Skeletal muscle tissue (tissue), 4 donors: ENCODE data around the gene UQCR11. TPM values are rescaled to one million over a fixed set of nuclear protein-coding genes. Genes with fewer than 3 reads are reported as not detected.

Experiments used
- H3K27ac ChIP-seq: one replicate; pipeline ENCODE4 v1.7.0; 2013; ENCODE audit warnings: mild to moderate bottlenecking, low read depth, low read length, inconsistent platforms
- H3K27me3 ChIP-seq, 3 donors: one replicate each; pipeline ENCODE4 v1.7.0; 2013; ENCODE audit warnings: low read length in 3 of 3; ENCODE audit not compliant: control insufficient read depth in 3 of 3, insufficient read depth in 3 of 3
- H3K36me3 ChIP-seq, 3 donors: one replicate each; pipeline ENCODE4 v1.7.0; 2013; ENCODE audit warnings: low read length in 3 of 3; ENCODE audit not compliant: control insufficient read depth in 3 of 3, insufficient read depth in 3 of 3
- H3K4me1 ChIP-seq, 3 donors: one replicate each; pipeline ENCODE4 v1.7.0; 2013; ENCODE audit warnings: low read length in 3 of 3, mild to moderate bottlenecking in 3 of 3; ENCODE audit not compliant: control insufficient read depth in 3 of 3, insufficient read depth in 3 of 3
- H3K4me3 ChIP-seq, 3 donors: one replicate each; pipeline ENCODE4 v1.7.0; 2013; ENCODE audit warnings: low read length in 3 of 3
- H3K9ac ChIP-seq, 3 donors: one replicate each; pipeline ENCODE4 v1.7.0; 2013; ENCODE audit warnings: low read length in 3 of 3, mild to moderate bottlenecking in 3 of 3, moderate library complexity in 2 of 3, low read depth in 1 of 3
- H3K9me3 ChIP-seq, 3 donors: one replicate each; pipeline ENCODE4 v1.7.0; 2013; ENCODE audit warnings: low read length in 3 of 3; ENCODE audit not compliant: control insufficient read depth in 3 of 3
- total RNA-seq: library from RNA; depleted of rRNA; stranded (reverse); fragments of >200 nt; gene quantifications from one replicate; pipeline ENCODE4 v1.2.3, GENCODE V29; 2014
- donor health status: Osteomylitis.

Gene UQCR11
- total RNA-seq, 1 donor from 2014 or later: 82.5 TPM

DNA sequence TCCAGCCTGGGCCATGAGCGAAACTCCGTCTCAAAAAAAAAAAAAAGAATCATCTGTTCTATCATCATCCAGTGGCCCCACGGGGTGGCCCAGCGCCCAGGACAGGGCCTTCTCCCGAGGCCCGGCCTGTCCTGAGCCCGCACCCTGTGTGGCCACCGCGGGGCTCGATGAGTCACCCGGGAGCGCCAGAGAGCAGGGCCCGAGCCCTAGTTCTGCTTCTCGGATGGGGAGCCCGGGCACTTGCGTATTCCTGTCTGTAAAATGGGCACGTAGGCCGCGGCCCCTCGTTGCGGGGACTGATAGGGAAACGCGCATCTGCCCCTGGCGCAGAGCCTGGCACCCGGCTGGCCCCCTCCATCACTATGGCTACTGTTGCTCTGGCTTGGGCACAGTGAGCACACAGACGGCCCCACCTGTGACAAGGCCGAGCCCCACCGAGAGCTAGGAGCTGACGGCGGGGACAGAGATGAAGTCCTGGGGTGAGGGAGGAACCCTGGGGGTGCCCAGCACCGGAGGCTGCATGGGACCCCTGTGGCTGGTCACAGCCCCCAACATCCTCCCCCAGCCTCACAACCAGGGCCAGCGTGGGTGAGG, 21.3 kb upstream of the UQCR11 start:
- no peak overlapping the region for H3K4me3 ChIP-seq
- H3K36me3 ChIP-seq: peaks cover 0 to 9% (median 6%) of the 10 kb centered on the region in 3 donors
- H3K9ac ChIP-seq: no peak overlapping the region
- no peaks in the 10 kb centered on the region for H3K9me3 ChIP-seq
- H3K27ac ChIP-seq: no peak overlapping the region
- H3K4me1 ChIP-seq: no peaks in the 10 kb centered on the region
- H3K27me3 ChIP-seq: no peaks in the 10 kb centered on the region

GRCh38 chr19:1624458-1624857, 19.2 kb upstream of the UQCR11 start:
- H3K36me3 ChIP-seq: peaks cover 3 to 16% (median 9%) of the 10 kb centered on the region in 3 donors
- no peak overlapping the region for H3K9ac ChIP-seq
- H3K27ac ChIP-seq: no peak overlapping the region
- no peaks in the 10 kb centered on the region for H3K4me1 ChIP-seq
- no peak overlapping the region for H3K4me3 ChIP-seq
- no peaks in the 10 kb centered on the region for H3K9me3 ChIP-seq
- no peaks in the 10 kb centered on the region for H3K27me3 ChIP-seq

DNA sequence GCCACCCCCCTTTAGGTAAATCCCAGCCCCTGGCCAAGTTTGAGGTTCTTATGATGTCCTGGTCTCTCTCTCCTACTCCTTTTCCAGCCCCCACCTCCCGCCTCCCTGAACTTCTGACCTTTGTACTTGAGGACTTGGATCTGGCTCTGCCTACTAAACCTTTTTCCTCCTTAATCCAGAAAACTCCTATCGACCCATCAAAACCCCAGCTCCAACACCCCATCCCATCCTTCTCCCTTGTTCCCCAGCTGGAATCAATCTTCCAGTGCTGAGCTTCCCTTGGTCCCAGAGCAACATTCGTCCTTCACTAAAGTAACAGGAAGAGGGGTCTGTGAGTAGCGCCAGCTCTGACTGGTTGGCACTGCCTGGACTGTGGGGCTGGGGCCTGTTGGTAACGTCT, 17.3 kb upstream of the UQCR11 start:
- H3K4me3 ChIP-seq: no peak overlapping the region
- H3K4me1 ChIP-seq: no peaks in the 10 kb centered on the region
- peaks cover 3 to 16% (median 11%) of the 10 kb centered on the region in 3 donors for H3K36me3 ChIP-seq
- no peak overlapping the region for H3K9ac ChIP-seq
- no peaks in the 10 kb centered on the region for H3K9me3 ChIP-seq
- H3K27me3 ChIP-seq: no peaks in the 10 kb centered on the region
- no peak overlapping the region for H3K27ac ChIP-seq

DNA sequence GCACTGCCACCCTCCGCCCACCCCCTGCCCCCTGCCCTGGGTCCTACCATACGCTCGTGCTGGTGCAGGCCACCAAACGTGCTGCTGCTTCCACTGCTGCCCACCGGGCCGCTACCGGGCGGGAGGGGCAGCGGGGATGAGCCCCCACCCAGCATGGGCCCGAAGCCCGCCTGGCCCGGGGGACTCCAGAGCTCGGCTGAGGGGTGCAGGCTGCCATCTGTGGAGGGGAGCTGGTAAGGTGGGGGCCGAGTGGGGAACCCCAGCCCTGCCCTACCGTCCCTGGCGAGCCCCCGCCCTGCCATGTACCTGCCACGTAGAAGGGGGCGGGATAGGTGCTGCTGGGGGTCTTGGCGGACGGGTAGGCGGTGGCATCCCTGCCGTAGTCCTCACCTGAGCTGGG, 16.7 kb upstream of the UQCR11 start:
- no peaks in the 10 kb centered on the region for H3K9me3 ChIP-seq
- no peaks in the 10 kb centered on the region for H3K4me1 ChIP-seq
- no peak overlapping the region for H3K9ac ChIP-seq
- no peaks in the 10 kb centered on the region for H3K27me3 ChIP-seq
- peaks cover 3 to 17% (median 11%) of the 10 kb centered on the region in 3 donors for H3K36me3 ChIP-seq
- H3K27ac ChIP-seq: no peak overlapping the region
- H3K4me3 ChIP-seq: no peak overlapping the region

DNA sequence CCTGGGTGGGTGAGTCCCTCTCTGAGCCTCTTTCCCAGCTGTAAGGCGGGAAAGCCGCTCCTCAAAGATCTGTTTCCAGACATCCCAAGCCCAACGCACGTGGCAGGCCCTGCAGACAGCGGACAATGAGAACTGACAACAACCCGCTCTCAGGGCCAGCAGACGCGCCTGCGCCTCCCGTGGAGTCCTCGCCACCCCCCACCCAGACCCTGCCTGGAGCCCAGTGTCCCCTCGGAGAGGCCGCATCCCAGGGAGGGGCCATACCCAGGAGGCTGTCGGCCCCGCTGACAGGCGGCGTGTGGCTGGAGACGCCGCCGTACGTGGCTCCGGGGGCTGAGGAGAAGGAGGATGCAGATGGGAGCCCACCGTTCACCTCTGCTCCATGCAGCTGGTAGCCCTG, 16.3 kb upstream of the UQCR11 start:
- Histone ChIP-seq H3K27ac (no peak overlapping the region), H3K4me3 (no peak overlapping the region), H3K9ac (no peak overlapping the region), H3K9me3 (no peaks in the 10 kb centered on the region), H3K27me3 (no peaks in the 10 kb centered on the region), H3K36me3 (peaks cover 3 to 19% (median 11%) of the 10 kb centered on the region in 3 donors), H3K4me1 (no peaks in the 10 kb centered on the region)

- H3K27ac ChIP-seq: no peak overlapping the region
- H3K4me3 ChIP-seq: no peak overlapping the region
- peaks cover 3 to 19% (median 11%) of the 10 kb centered on the region in 3 donors for H3K36me3 ChIP-seq
- no peak overlapping the region for H3K9ac ChIP-seq
- H3K4me1 ChIP-seq: no peaks in the 10 kb centered on the region
- H3K9me3 ChIP-seq: no peaks in the 10 kb centered on the region
- no peaks in the 10 kb centered on the region for H3K27me3 ChIP-seq
Observed at GRCh38 chr19:1621021-1621420, 15.8 kb upstream of the UQCR11 start.

- no peaks in the 10 kb centered on the region for H3K27me3 ChIP-seq
- no peak overlapping the region for H3K27ac ChIP-seq
- H3K36me3 ChIP-seq: peaks cover 3 to 24% (median 11%) of the 10 kb centered on the region in 3 donors
- no peaks in the 10 kb centered on the region for H3K4me1 ChIP-seq
- no peaks in the 10 kb centered on the region for H3K9me3 ChIP-seq
- no peak overlapping the region for H3K9ac ChIP-seq
- H3K4me3 ChIP-seq: no peak overlapping the region
Observed at GRCh38 chr19:1620502-1620901, 15.2 kb upstream of the UQCR11 start.

DNA sequence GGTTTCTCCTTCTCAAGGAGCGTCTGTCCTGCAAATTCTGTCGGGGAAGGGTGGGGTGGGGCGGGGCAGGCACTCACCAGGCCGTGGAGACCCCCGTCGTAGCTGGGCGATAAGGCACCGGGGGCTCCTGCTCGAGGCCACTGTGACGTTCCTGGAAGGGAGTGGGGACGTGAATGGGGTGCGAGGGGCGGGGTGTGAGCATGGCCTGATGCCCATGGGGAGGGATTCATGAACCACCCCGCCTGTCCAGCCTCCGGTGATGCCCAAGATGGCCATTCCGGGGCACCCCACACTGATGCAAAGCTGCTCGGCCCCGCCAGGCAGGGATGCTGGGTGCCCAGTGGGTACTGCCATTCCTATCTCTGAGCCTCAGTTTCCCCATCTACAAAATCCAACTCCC, 14.4 kb upstream of the UQCR11 start:
- Histone ChIP-seq H3K27me3 (no peaks in the 10 kb centered on the region), H3K4me1 (no peaks in the 10 kb centered on the region), H3K27ac (no peak overlapping the region), H3K36me3 (peaks cover 9 to 31% (median 18%) of the 10 kb centered on the region in 3 donors), H3K4me3 (no peak overlapping the region), H3K9me3 (no peaks in the 10 kb centered on the region), H3K9ac (no peak overlapping the region)

GRCh38 chr19:1619094-1619439, 13.8 kb upstream of the UQCR11 start:
- no peaks in the 10 kb centered on the region for H3K9me3 ChIP-seq
- H3K4me3 ChIP-seq: no peak overlapping the region
- no peaks in the 10 kb centered on the region for H3K27me3 ChIP-seq
- H3K9ac ChIP-seq: no peak overlapping the region
- H3K36me3 ChIP-seq: peaks cover 12 to 31% (median 24%) of the 10 kb centered on the region in 3 donors
- no peak overlapping the region for H3K27ac ChIP-seq
- H3K4me1 ChIP-seq: no peaks in the 10 kb centered on the region

DNA sequence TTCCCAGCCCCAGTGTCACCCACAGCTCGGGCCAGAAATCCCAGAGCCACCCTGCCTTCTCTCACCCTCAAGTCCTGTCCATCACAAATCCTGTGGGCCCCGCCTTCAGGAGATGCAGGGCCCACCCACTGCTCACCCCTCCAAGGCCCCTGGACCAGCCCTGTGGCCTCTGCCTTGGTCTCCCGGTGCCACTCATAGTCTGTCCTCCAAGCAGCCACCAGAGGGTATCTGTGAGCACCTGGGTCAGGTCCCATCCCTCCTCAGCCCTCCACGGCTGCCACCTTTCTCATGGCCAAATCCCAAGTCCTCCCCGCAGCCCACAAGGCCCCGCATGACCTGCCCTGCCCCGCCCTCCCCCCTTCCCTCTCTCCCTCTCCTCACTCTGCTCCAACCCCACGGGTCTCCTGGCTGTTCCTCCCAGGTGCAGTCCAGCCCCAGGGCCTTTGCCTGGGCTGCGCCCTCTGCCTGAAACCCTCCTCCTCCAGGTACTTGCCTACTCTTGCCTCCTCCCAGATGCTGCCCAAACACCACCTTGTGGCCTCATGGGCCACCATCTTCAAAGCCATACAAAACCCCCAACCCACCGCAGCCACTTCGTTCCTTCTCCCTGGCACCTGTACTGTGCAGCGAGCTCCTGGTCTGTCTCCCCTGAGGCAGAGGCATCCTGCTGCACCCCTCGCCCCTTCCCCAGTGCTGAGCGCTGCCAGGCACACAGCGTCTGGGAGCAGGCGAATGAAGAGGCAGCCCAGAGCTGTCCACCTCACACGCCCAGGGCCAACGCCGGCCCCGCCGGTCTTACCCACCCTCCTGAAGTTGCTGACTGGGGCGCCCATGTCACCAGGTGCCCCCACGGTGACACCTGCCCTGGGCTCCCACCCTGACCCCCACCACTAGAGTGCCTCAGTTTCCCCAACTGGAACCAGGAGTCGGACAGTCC, 13.2 kb upstream of the UQCR11 start:
- H3K9ac ChIP-seq: no peak overlapping the region
- no peaks in the 10 kb centered on the region for H3K27me3 ChIP-seq
- H3K4me1 ChIP-seq: no peaks in the 10 kb centered on the region
- H3K36me3 ChIP-seq: peaks cover 12 to 35% (median 24%) of the 10 kb centered on the region in 3 donors
- H3K27ac ChIP-seq: no peak overlapping the region
- H3K4me3 ChIP-seq: no peak overlapping the region
- no peaks in the 10 kb centered on the region for H3K9me3 ChIP-seq
